Vagina (tissue), 2 donors: ENCODE results near the gene ERF. TPM values are rescaled to one million over a fixed set of nuclear protein-coding genes. Genes with fewer than 3 reads are reported as not detected.

Experiments
- DNase-seq, 2 donors: peaks; one replicate each; pipeline ENCODE4 v3.0.0-alpha.2; 2017; ENCODE audit errors: extremely low spot score in 2 of 2
- H3K27ac ChIP-seq: fragments of 200-600 bp; sonication (generic); one replicate; pipeline ENCODE4 v1.5.1; 2019
- H3K27me3 ChIP-seq: fragments of 200-600 bp; sonication (generic); one replicate; pipeline ENCODE4 v1.5.1; 2019
- H3K36me3 ChIP-seq, 2 donors: fragments of 200-600 bp; sonication (generic); one replicate each; pipeline ENCODE4 v1.5.1; 2017 to 2019
- H3K4me1 ChIP-seq: fragments of 200-600 bp; sonication (generic); one replicate; pipeline ENCODE4 v1.5.1; 2019
- H3K4me3 ChIP-seq, 2 donors: fragments of 200-600 bp; sonication (generic); 1 replicate in 1 of 2; 2 replicates in 1 of 2; pipeline ENCODE4 v1.5.1; 2016 to 2019
- H3K9me3 ChIP-seq: fragments of 200-600 bp; sonication (generic); one replicate; pipeline ENCODE4 v1.5.1; 2019
- POLR2A ChIP-seq, 2 donors: fragments of 450-650 bp; IDR thresholded peaks; one replicate each; pipeline ENCODE4 v1.6.1; 2017; ENCODE audit warnings: antibody characterized with exemption in 2 of 2, mild to moderate bottlenecking in 2 of 2, moderate library complexity in 2 of 2
- POLR2AphosphoS5 ChIP-seq, 2 donors: sonication (generic); formaldehyde crosslinking; IDR thresholded peaks; one replicate each; pipeline ENCODE4 v1.9.0; 2017; ENCODE audit warnings: antibody characterized with exemption in 2 of 2, mild to moderate bottlenecking in 2 of 2, low read depth in 1 of 2; ENCODE audit not compliant: insufficient read depth in 1 of 2
- intact Hi-C: fragments of 100-400 bp; cut with DNase I; formaldehyde crosslinking; loops from one replicate; pipeline ENCODE4 v1.15.1; 2023
- total RNA-seq: library from RNA; depleted of rRNA; stranded (reverse); fragments of >200 nt; gene quantifications from one replicate; pipeline ENCODE4 v1.2.3, GENCODE V29; 2016
- TF ChIP-seq, protein P1 (sequence below), 3 experiments: fragments of 450-650 bp in 2 of 3; fragments of 200-600 bp in 1 of 3; sonication (generic) in 1 of 3; IDR thresholded peaks; one replicate each; pipeline ENCODE4 v1.5.1; 2017 to 2019; ENCODE audit warnings: antibody characterized with exemption in 3 of 3, mild to moderate bottlenecking in 2 of 3, moderate library complexity in 2 of 3

The ERF gene
- total RNA-seq, 1 donor from 2014 or later: 44.7 TPM

GRCh38 chr19:42202290-42202880 is 52.5 kb downstream of the ERF start:
- Histone ChIP-seq H3K9me3 (no peaks in the 10 kb centered on the region), H3K27me3 (no peaks in the 10 kb centered on the region), H3K36me3 (peaks cover 0 to 79% of the 10 kb centered on the region in 2 donors), H3K4me3 (no peak overlapping the region), H3K27ac (no peak overlapping the region), H3K4me1 (peaks cover 53% of the 10 kb centered on the region)
- DNase-seq: no peak
- intact Hi-C loops: no loop called here
- TF ChIP-seq, protein P1, sequence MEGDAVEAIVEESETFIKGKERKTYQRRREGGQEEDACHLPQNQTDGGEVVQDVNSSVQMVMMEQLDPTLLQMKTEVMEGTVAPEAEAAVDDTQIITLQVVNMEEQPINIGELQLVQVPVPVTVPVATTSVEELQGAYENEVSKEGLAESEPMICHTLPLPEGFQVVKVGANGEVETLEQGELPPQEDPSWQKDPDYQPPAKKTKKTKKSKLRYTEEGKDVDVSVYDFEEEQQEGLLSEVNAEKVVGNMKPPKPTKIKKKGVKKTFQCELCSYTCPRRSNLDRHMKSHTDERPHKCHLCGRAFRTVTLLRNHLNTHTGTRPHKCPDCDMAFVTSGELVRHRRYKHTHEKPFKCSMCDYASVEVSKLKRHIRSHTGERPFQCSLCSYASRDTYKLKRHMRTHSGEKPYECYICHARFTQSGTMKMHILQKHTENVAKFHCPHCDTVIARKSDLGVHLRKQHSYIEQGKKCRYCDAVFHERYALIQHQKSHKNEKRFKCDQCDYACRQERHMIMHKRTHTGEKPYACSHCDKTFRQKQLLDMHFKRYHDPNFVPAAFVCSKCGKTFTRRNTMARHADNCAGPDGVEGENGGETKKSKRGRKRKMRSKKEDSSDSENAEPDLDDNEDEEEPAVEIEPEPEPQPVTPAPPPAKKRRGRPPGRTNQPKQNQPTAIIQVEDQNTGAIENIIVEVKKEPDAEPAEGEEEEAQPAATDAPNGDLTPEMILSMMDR (IDR thresholded peaks at IDR 0.05): no peak
- TF ChIP-seq POLR2A (IDR thresholded peaks at IDR 0.05) (no peak), POLR2AphosphoS5 (IDR thresholded peaks at IDR 0.05; ENCODE audit: insufficient read depth in 1 of 2, low read depth in 1 of 2) (no peak)

DNA sequence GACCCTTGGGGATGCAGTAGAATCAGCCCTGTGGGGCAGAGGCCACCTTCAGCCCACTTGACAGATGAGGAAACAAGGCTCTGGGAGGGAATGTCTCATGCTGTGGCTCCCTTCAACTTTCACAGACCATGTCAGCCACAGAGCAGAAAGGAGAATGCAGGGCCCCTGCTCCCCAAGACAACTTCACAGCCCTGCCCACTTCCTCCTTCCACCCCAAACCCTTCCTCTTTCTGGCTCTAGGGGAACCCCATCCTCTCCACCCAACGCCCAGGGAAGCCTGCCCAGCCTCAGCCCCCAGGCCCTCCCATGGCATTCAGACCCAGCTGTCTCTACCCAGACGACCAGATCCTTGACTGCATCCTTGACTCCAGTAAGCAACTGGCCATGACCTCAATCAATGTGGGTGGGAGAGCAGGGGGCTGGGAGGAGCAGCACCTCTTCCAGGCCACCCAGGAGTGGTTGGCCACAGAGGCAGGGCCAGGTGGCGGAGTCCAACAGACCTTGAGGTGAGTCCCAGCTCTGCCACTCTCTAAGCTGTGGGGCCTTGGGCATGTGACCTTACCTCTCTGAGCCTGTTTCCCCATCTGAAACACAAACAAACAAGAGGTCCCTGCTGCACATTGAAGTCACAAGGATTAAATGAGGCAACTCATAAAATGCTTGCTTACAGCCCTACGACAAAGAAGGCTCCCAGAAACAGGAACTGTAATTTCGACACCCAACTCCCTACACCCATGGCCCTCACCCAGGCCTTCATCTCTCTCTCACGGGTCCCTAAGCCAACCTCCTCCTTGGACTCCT is 53.2 kb downstream of the ERF start:
- H3K4me1 ChIP-seq: peaks cover 46% of the 10 kb centered on the region
- no peaks in the 10 kb centered on the region for H3K9me3 ChIP-seq
- TF ChIP-seq POLR2A (IDR thresholded peaks at IDR 0.05) (no peak), POLR2AphosphoS5 (IDR thresholded peaks at IDR 0.05; ENCODE audit: insufficient read depth in 1 of 2, low read depth in 1 of 2) (no peak)
- TF ChIP-seq, protein P1 (IDR thresholded peaks at IDR 0.05): no peak
- H3K36me3 ChIP-seq: peaks cover 0 to 73% of the 10 kb centered on the region in 2 donors
- intact Hi-C loops: no loop called here
- DNase-seq: no peak
- H3K27me3 ChIP-seq: no peaks in the 10 kb centered on the region
- no peak overlapping the region for H3K4me3 ChIP-seq
- no peak overlapping the region for H3K27ac ChIP-seq

DNA sequence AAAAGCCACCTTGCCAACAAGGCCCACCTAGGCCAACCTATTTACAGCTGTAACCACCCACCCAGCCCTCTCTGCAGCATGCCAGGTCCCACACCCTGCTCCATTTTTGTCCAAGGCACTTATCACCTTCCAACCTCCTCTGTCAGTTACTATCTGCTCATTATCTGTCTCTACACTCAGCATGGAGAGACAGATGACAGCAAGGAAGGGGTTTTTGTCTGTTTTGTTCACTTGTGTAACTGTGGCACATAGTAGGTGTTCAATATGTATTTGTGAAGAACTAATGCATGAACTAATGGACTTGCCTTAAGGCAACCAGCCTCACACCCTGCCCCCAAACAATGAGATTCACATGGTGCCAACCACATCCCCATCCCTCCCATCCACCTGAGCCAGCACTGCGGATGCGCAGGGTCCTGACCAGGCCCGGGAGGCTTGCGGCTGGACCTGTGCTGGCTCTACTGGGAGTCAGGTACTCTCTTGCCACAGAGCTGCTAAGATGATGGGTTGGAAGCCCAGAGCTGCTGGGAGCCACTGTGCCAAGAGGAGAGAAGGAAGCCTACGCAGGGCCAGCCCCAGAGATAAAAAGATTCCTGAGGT is 54.7 kb downstream of the ERF start:
- no peak for DNase-seq
- Histone ChIP-seq H3K27ac (peak overlapping the region; percentile 20), H3K9me3 (no peaks in the 10 kb centered on the region), H3K27me3 (no peaks in the 10 kb centered on the region), H3K36me3 (peaks cover 0 to 62% of the 10 kb centered on the region in 2 donors), H3K4me3 (no peak overlapping the region), H3K4me1 (peaks cover 37% of the 10 kb centered on the region)
- intact Hi-C loops: no loop called here
- TF ChIP-seq POLR2AphosphoS5 (IDR thresholded peaks at IDR 0.05; ENCODE audit: insufficient read depth in 1 of 2, low read depth in 1 of 2) (no peak), POLR2A (IDR thresholded peaks at IDR 0.05) (no peak)
- TF ChIP-seq, protein P1 (IDR thresholded peaks at IDR 0.05): no peak

DNA sequence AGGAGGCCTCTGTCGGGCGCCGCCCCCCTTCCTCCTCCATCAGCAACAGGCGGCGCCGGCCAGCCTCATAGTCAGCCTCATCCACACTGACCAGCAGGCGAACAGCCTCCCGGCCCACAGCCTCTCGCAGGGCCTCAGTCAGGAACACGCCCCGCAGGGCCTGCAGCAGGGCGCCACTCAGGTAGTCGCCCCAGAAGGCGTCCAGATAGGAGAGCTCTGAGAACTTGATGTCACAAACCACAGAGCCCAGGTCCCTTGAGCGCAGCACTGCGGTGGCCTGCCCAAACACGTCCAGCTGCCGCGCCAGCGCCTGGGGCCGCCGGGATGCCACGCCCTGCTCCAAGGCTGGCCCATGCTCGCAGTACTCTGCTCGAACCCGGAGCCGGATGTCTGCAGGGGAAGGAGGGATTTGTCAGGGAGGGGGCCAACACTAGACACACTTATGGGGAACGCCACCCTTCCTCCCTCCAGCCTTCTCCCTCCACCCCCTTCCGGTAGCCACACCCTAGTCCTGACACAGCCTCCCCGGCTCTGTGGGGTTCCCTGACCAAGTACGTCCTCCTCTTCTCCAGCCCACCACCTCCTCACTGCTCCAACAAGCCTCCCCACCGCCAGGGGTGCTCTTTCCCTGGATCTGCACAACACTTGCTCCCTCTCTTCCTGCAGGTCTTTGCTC is 55.4 kb downstream of the ERF start:
- no peak for DNase-seq
- Histone ChIP-seq H3K4me1 (peaks cover 37% of the 10 kb centered on the region), H3K4me3 (no peak overlapping the region), H3K36me3 (peaks cover 0 to 58% of the 10 kb centered on the region in 2 donors), H3K9me3 (no peaks in the 10 kb centered on the region), H3K27ac (peak overlapping the region; percentile 20), H3K27me3 (no peaks in the 10 kb centered on the region)
- peak in 1 of 2 donors; percentile 18 for TF ChIP-seq POLR2AphosphoS5 (IDR thresholded peaks at IDR 0.05; ENCODE audit: insufficient read depth in 1 of 2, low read depth in 1 of 2)
- TF ChIP-seq, protein P1 (IDR thresholded peaks at IDR 0.05): no peak
- intact Hi-C loops: no loop called here
